HepG2 (cell line): ENCODE results near the gene PCCB. TPM values are rescaled to one million over a fixed set of nuclear protein-coding genes. Genes with fewer than 3 reads are reported as not detected.

Experiments
- ATAC-seq: fragments of 200-7000 bp; cut with Tn5 transposase; 3 replicates; pipeline ENCODE4 v1.9.1; 2020; ENCODE audit warnings: mild to moderate bottlenecking, moderate library complexity
- BruUV-seq: library from RNA; stranded (reverse); fragments of 400-500 nt; replicated peaks from 2 replicates; lab custom pipeline; 2021; lab: Mats Ljungman, UMichigan
- CTCF ChIA-PET: fragments of 300-600 bp; formaldehyde crosslinking; extraction: SDS; loops from one replicate; lab custom pipeline; 2021; ENCODE audit warnings: low total read pairs, inconsistent platforms, low intra/inter-chr PET ratio; lab: Yijun Ruan, JAX
- POLR2A ChIA-PET: fragments of 350-600 bp; sonication (Branson Sonifier 250); formaldehyde crosslinking; loops from one replicate; lab custom pipeline; 2020; ENCODE audit warnings: antibody characterized with exemption, inconsistent platforms; lab: Yijun Ruan, JAX
- DNase-seq: peaks from one replicate; pipeline ENCODE4 v3.0.0-alpha.2; 2015; ENCODE audit warnings: low spot score
- FAIRE-seq: peaks from 3 replicates; lab custom pipeline; 2011; peaks lifted over from hg19 to GRCh38; lab: Jason Lieb, UNC
- H2AFZ ChIP-seq: one replicate; pipeline ENCODE4 v1.6.1; 2011; ENCODE audit warnings: low read length, inconsistent platforms
- H3K27ac ChIP-seq: fragments of 300-600 bp; 3 replicates; pipeline ENCODE4 v1.8.0; 2011; ENCODE audit warnings: mixed run types, mild to moderate bottlenecking, mixed read lengths, low read length, inconsistent platforms; ENCODE audit not compliant: insufficient read depth; ENCODE audit errors: extremely low read length
- H3K27me3 ChIP-seq, 2 experiments: fragments of 200-600 bp in 1 of 2; 2 replicates in 1 of 2; 3 replicates in 1 of 2; pipeline versions ENCODE4 v1.6.0 to v1.8.0; 2011; ENCODE audit warnings: low read length in 2 of 2, mild to moderate bottlenecking in 2 of 2, moderate library complexity in 2 of 2, inconsistent platforms in 1 of 2; ENCODE audit not compliant: insufficient read depth in 2 of 2, control insufficient read depth in 1 of 2
- H3K36me3 ChIP-seq, 2 experiments: fragments of 200-600 bp in 1 of 2; replicated peaks in 1 of 2; 2 replicates in 1 of 2; 3 replicates in 1 of 2; pipeline versions ENCODE4 v1.5.1 to v1.8.0; 2011; ENCODE audit warnings: low read length in 2 of 2, inconsistent platforms in 1 of 2; ENCODE audit not compliant: insufficient read depth in 2 of 2, control insufficient read depth in 1 of 2
- H3K4me1 ChIP-seq: 2 replicates; pipeline ENCODE4 v1.5.1; 2012; ENCODE audit warnings: low read length, inconsistent platforms; ENCODE audit not compliant: insufficient read depth
- H3K4me2 ChIP-seq: 2 replicates; pipeline ENCODE4 v1.6.0; 2011; ENCODE audit warnings: low read depth, low read length, inconsistent platforms
- H3K4me3 ChIP-seq, 3 experiments: fragments of 200-600 bp in 1 of 3; sonication (generic), shearing (Covaris generic) in 1 of 3; replicated peaks in 1 of 3; 2 replicates each; pipeline ENCODE4 v1.5.1; 2011 to 2016; ENCODE audit warnings: low read length in 3 of 3, inconsistent platforms in 2 of 3, low read depth in 2 of 3, mild to moderate bottlenecking in 2 of 3, control low read depth in 1 of 3, mixed read lengths in 1 of 3; ENCODE audit not compliant: insufficient read depth in 1 of 3
- H3K79me2 ChIP-seq: one replicate; pipeline ENCODE4 v1.6.1; 2011; ENCODE audit warnings: low read length, inconsistent platforms; ENCODE audit not compliant: insufficient read depth
- H3K9ac ChIP-seq: 2 replicates; pipeline ENCODE4 v1.6.0; 2011; ENCODE audit warnings: mild to moderate bottlenecking, low read depth, low read length, inconsistent platforms; ENCODE audit not compliant: insufficient read depth
- H3K9me3 ChIP-seq: 2 replicates; pipeline ENCODE4 v1.5.1; 2012; ENCODE audit warnings: mild to moderate bottlenecking, low read length
- H4K20me1 ChIP-seq: 2 replicates; pipeline ENCODE4 v1.6.0; 2011; ENCODE audit warnings: inconsistent platforms, mild to moderate bottlenecking, low read length, moderate library complexity; ENCODE audit not compliant: insufficient read depth
- AKAP8 ChIP-seq: sonication (generic); formaldehyde crosslinking; IDR thresholded peaks from 2 replicates; pipeline ENCODE4 v1.5.1; 2020; ENCODE audit warnings: mild to moderate bottlenecking, missing genetic modification reagents
- FOXO1 ChIP-seq: sonication (generic); formaldehyde crosslinking; IDR thresholded peaks from 2 replicates; pipeline ENCODE4 v1.4.0; 2020; ENCODE audit warnings: missing genetic modification reagents
- FOXP1 ChIP-seq, 2 experiments: fragments of 450-650 bp in 1 of 2; IDR thresholded peaks; 2 replicates each; pipeline ENCODE4 v1.6.1; 2017 to 2018; ENCODE audit warnings: antibody characterized with exemption in 1 of 2
- GATAD2A ChIP-seq: IDR thresholded peaks from 2 replicates; pipeline ENCODE4 v1.6.1; 2016
- HHEX ChIP-seq: IDR thresholded peaks from 2 replicates; pipeline ENCODE4 v1.6.1; 2016; ENCODE audit warnings: control low read depth
- HOXA7 ChIP-seq: sonication (generic); formaldehyde crosslinking; IDR thresholded peaks from 2 replicates; pipeline ENCODE4 v1.8.1; 2022; ENCODE audit warnings: mild to moderate bottlenecking, missing genetic modification reagents, moderate library complexity
- MAFK ChIP-seq, 2 experiments: IDR thresholded peaks in 1 of 2; conservative IDR thresholded peaks in 1 of 2; 2 replicates each; pipeline ENCODE4 v1.6.1; 2011; ENCODE audit warnings: improper control_type of control experiment in 2 of 2, low read length in 2 of 2
- NR2F2 ChIP-seq: IDR thresholded peaks from 2 replicates; pipeline ENCODE4 v1.6.1; 2012; ENCODE audit warnings: low read depth, inconsistent platforms, borderline replicate concordance
- RFXANK ChIP-seq: IDR thresholded peaks from 2 replicates; pipeline ENCODE4 v1.6.1; 2016
- SIX4 ChIP-seq: sonication (generic); formaldehyde crosslinking; IDR thresholded peaks from 2 replicates; pipeline ENCODE4 v1.4.0; 2020; ENCODE audit warnings: missing genetic modification reagents
- ZNF317 ChIP-seq: sonication (generic); formaldehyde crosslinking; IDR thresholded peaks from 2 replicates; pipeline ENCODE4 v1.5.0; 2020; ENCODE audit warnings: mild to moderate bottlenecking, missing genetic modification reagents
- ZNF564 ChIP-seq: sonication (generic); formaldehyde crosslinking; IDR thresholded peaks from 2 replicates; pipeline ENCODE4 v1.8.1; 2023; ENCODE audit warnings: mild to moderate bottlenecking, missing genetic modification reagents
- ZNF598 ChIP-seq: sonication (generic); formaldehyde crosslinking; IDR thresholded peaks from 2 replicates; pipeline ENCODE4 v1.5.1; 2020; ENCODE audit warnings: mild to moderate bottlenecking, missing genetic modification reagents, borderline replicate concordance
- WGBS: methylation state at CpG from one replicate; pipeline ENCODE4 v1.1.6; 2017; ENCODE audit warnings: low lambda C conversion rate; 5-methylcytosine and 5-hydroxymethylcytosine counted together
- in situ Hi-C: cut with HindIII; loops from 2 replicates; pipeline ENCODE4 v1.10.0; 2017; ENCODE audit warnings: low pct_unique_long_range_greater_than_20kb; ENCODE audit not compliant: extremely low pct_ligation_motif_present
- intact Hi-C: fragments of 100-400 bp; cut with micrococcal nuclease; formaldehyde crosslinking; loops from one replicate; pipeline ENCODE4 v1.10.0; 2022; ENCODE audit not compliant: unreplicated experiment
- polyA plus RNA-seq, 8 experiments: library from polyadenylated mRNA; depleted of rRNA in 3 of 8; stranded (reverse) in 7 of 8; unstranded in 1 of 8; fragments of >200 nt; fragmentation: Illumina TruSeq in 4 of 8; extraction: Trizol in 4 of 8; gene quantifications; 2 replicates each; pipeline versions ENCODE4 v1.2.1 to v1.2.3, GENCODE V29; 2011 to 2016; ENCODE audit warnings: low read depth in 4 of 8, missing spikeins in 1 of 8, mixed read lengths in 1 of 8; ENCODE audit not compliant: insufficient read depth in 1 of 8
- total RNA-seq, 5 experiments: library from RNA; depleted of rRNA; stranded (reverse); fragments of >200 nt; fragmentation: Illumina TruSeq; extraction: Trizol; gene quantifications; 2 replicates each; pipeline ENCODE4 v1.2.3, GENCODE V29; 2016; ENCODE audit warnings: low read depth in 1 of 5
- TF ChIP-seq, protein P1 (sequence below): sonication (generic); formaldehyde crosslinking; IDR thresholded peaks from 2 replicates; pipeline ENCODE4 v1.5.0; 2020; ENCODE audit warnings: mild to moderate bottlenecking, missing genetic modification reagents
- TF ChIP-seq, protein P2 (sequence below): sonication (generic); formaldehyde crosslinking; IDR thresholded peaks from 2 replicates; pipeline ENCODE4 v1.4.0; 2020; ENCODE audit warnings: missing genetic modification reagents
- TF ChIP-seq, protein P3 (sequence below): IDR thresholded peaks from 2 replicates; pipeline ENCODE4 v1.6.1; 2016; ENCODE audit warnings: low read depth

The PCCB gene
- total and polyA plus RNA-seq, 2 of the 13 experiments (the other 11 are each of a cell fraction or from before 2014, with no cell fraction given), result 84.1 to 88.7 TPM

DNA sequence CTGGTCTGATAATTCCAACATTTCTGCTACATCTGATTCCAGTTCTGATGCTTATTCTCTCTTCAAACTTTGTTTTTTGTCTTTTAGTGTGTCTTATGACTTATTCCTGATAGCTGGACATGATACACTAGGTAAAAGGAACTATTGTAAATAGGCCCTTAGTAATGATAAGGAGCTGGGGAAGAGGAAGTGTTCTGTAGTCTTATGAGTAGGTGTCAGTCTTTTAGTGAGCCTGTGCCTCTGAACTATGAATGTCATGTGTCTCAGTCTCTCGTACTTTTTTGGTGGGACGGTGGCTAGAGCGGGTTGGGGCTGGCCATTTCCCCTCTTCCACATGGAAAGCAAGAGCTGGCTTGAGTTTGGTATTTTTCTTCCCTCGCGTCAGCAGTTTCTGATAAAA lies 41.2 kb downstream of the PCCB start:
- FAIRE-seq, result no peak
- intact Hi-C loops, result no loop called here
- POLR2A ChIA-PET, result no interaction called here

DNA sequence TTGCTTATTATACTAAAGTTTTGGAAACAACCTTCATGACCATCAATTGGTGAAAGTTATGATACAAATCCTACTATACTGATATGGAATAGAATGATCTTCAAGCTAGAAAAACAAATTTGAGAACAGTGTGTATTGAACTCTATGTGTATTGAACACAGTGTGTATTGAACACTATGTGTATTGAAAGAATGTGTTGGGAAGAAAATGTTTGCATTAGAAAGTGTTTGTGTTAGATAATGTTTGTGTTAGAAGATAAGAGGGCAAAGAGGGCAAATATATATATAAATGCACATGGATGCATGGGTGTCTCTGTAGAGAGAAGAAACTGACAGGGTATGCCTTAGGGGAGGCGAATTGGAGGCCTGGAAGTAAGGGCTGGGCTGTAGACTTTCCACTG lies 42.4 kb downstream of the PCCB start:
- Histone ChIP-seq H4K20me1 (peaks cover 6% of the 10 kb centered on the region; the same call in 1 of the 2 replicates), H3K36me3 (peaks cover 4 to 23% of the 10 kb centered on the region in 2 experiments; a peak in 4 of 5 replicates), H3K9ac (no peak overlapping the region), H2AFZ (no peak overlapping the region), H3K4me1 (peaks cover 10% of the 10 kb centered on the region), H3K27ac (no peak overlapping the region), H3K9me3 (no peaks in the 10 kb centered on the region), H3K79me2 (no peaks in the 10 kb centered on the region), H3K27me3 (no peaks in the 10 kb centered on the region), H3K4me2 (no peak overlapping the region), H3K4me3 (no peak overlapping the region)
- 97% methylated on average over 1 of the region's 1 CpG for WGBS
- in situ Hi-C loops, result no loop called here
- ChIA-PET CTCF (no interaction called here), POLR2A (no interaction called here)
- intact Hi-C loops, result no loop called here
- no TSS peak for BruUV-seq
- DNase-seq (peak; percentile 10), ATAC-seq (no peak; the same call in 1 of the 3 replicates), FAIRE-seq (no peak)
- TF ChIP-seq FOXP1 (IDR thresholded peaks at IDR 0.05) (no peak), FOXP1 (CRISPR knock-in tag; IDR thresholded peaks at IDR 0.05) (peak; percentile 26; the same call in 1 of the 2 replicates), NR2F2 (peak; percentile 72), AKAP8 (CRISPR knock-in tag) (no peak), SIX4 (CRISPR knock-in tag) (no peak), HOXA7 (CRISPR knock-in tag) (no peak), RFXANK (CRISPR knock-in tag) (no peak), ZNF317 (CRISPR knock-in tag) (no peak), ZNF598 (CRISPR knock-in tag) (no peak), GATAD2A (0 out of 2 replicates have a peak, but pooled peaks have one; percentile 30), HHEX (CRISPR knock-in tag) (peak; percentile 70; the same call in 1 of the 2 replicates), FOXO1 (CRISPR knock-in tag) (no peak)
- TF ChIP-seq, protein P1, sequence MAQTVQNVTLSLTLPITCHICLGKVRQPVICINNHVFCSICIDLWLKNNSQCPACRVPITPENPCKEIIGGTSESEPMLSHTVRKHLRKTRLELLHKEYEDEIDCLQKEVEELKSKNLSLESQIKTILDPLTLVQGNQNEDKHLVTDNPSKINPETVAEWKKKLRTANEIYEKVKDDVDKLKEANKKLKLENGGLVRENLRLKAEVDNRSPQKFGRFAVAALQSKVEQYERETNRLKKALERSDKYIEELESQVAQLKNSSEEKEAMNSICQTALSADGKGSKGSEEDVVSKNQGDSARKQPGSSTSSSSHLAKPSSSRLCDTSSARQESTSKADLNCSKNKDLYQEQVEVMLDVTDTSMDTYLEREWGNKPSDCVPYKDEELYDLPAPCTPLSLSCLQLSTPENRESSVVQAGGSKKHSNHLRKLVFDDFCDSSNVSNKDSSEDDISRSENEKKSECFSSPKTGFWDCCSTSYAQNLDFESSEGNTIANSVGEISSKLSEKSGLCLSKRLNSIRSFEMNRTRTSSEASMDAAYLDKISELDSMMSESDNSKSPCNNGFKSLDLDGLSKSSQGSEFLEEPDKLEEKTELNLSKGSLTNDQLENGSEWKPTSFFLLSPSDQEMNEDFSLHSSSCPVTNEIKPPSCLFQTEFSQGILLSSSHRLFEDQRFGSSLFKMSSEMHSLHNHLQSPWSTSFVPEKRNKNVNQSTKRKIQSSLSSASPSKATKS, result no peak
- TF ChIP-seq, protein P2, sequence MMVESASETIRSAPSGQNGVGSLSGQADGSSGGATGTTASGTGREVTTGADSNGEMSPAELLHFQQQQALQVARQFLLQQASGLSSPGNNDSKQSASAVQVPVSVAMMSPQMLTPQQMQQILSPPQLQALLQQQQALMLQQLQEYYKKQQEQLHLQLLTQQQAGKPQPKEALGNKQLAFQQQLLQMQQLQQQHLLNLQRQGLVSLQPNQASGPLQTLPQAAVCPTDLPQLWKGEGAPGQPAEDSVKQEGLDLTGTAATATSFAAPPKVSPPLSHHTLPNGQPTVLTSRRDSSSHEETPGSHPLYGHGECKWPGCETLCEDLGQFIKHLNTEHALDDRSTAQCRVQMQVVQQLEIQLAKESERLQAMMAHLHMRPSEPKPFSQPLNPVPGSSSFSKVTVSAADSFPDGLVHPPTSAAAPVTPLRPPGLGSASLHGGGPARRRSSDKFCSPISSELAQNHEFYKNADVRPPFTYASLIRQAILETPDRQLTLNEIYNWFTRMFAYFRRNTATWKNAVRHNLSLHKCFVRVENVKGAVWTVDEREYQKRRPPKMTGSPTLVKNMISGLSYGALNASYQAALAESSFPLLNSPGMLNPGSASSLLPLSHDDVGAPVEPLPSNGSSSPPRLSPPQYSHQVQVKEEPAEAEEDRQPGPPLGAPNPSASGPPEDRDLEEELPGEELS (CRISPR knock-in tag), result no peak
- TF ChIP-seq, protein P3, sequence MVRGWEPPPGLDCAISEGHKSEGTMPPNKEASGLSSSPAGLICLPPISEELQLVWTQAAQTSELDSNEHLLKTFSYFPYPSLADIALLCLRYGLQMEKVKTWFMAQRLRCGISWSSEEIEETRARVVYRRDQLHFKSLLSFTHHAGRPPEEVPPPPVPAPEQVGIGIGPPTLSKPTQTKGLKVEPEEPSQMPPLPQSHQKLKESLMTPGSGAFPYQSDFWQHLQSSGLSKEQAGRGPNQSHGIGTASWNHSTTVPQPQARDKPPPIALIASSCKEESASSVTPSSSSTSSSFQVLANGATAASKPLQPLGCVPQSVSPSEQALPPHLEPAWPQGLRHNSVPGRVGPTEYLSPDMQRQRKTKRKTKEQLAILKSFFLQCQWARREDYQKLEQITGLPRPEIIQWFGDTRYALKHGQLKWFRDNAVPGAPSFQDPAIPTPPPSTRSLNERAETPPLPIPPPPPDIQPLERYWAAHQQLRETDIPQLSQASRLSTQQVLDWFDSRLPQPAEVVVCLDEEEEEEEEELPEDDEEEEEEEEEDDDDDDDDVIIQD (CRISPR knock-in tag), result no peak

More for the DNA sequence above, 41.2 kb downstream of the PCCB start:
- peaks cover 10% of the 10 kb centered on the region for H3K4me1 ChIP-seq
- peak in 1 of 2 experiments; percentile 42; a peak in 2 of 4 replicates for TF ChIP-seq MAFK (conservative IDR thresholded peaks at IDR 0.05 in 1 of 2, IDR thresholded peaks at IDR 0.05 in 1 of 2; ENCODE audit: low read length in 2 of 2)
- TF ChIP-seq ZNF564 (CRISPR knock-in tag), result no peak
- H3K9ac ChIP-seq, result no peak overlapping the region
- H3K4me2 ChIP-seq, result no peak overlapping the region
- DNase-seq (no peak), ATAC-seq (no peak)
- no peak overlapping the region for H3K27ac ChIP-seq
- no TSS peak for BruUV-seq
- H2AFZ ChIP-seq, result no peak overlapping the region
- H3K4me3 ChIP-seq, result no peak overlapping the region
- CTCF ChIA-PET, result no interaction called here
- in situ Hi-C loops, result no loop called here
- H3K36me3 ChIP-seq, result peaks cover 5 to 22% of the 10 kb centered on the region in 2 experiments; a peak in 4 of 5 replicates
- no peaks in the 10 kb centered on the region for H3K9me3 ChIP-seq
- H3K27me3 ChIP-seq, result no peaks in the 10 kb centered on the region
- peaks cover 6% of the 10 kb centered on the region; the same call in 1 of the 2 replicates for H4K20me1 ChIP-seq
- no peaks in the 10 kb centered on the region for H3K79me2 ChIP-seq
- 97% methylated on average over 5 of the region's 5 CpGs for WGBS
